KBM-7 (cell line): ENCODE results near the gene NCR2.
"Not testable (repeated sequence)": the region's sequence is repeated elsewhere in the genome, so short reads cannot be mapped to it uniquely, and the experiment has no call there.

Experiments used
- DNase-seq: peaks from one replicate; pipeline ENCODE4 v3.0.0-alpha.2; 2015
- in situ Hi-C: fragments of 300-500 bp; cut with MboI; formaldehyde crosslinking; loops from 2 replicates; pipeline ENCODE4 v1.14.3; 2020; ENCODE audit warnings: low sequenced_read_pairs, low pct_unique_long_range_greater_than_20kb, mixed read lengths

Gene NCR2, protein sequence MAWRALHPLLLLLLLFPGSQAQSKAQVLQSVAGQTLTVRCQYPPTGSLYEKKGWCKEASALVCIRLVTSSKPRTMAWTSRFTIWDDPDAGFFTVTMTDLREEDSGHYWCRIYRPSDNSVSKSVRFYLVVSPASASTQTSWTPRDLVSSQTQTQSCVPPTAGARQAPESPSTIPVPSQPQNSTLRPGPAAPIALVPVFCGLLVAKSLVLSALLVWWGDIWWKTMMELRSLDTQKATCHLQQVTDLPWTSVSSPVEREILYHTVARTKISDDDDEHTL

GRCh38 chr6:41335296-41335695 lies at the start of gene NCR2:
Gene NCR2 (plus strand): TSS chr6:41335608. CDS start chr6:41335877, 269 bp downstream.
- no peak for DNase-seq
- in situ Hi-C loops, result no loop called here

DNA sequence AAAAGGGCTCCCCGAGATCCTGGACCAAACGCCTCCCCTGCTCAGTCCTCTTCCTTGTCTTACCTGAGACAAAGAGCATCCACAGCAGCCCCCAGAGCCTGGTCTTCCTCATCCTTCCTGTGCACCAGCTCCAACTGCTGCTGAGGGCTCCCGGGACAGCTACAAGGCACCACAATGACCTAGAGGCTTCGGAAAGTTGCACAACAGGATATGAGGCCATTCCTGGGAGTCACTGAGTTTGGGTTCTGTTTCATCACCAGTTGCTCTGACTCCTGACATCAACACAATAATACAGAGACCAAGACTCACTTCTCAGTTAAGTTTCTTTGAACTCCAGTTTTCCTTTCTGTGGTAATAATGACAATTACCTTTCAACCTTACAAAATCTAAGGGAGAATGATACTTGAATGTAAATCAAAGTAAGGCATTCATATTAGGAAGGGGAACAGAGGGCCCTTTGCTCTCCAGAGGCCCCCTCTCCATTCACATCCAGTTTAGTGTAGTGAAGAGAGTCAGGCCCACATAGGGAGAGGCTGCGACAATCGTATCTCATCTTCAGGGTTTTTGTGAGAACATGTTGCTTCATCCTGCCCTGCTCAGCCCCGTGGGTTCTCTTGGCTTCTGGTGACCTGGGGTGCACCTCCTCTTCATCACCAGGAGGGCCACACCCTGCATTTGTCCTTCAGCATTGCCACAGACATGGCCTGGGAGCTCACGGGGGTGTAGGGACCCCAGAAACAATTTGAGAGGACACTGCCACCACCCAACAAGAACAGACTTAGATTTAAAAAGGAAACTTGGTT lies 48.7 kb upstream of the NCR2 start, which contains the start of gene TREM1:
TSS of gene TREM1 (minus strand) at position 139 of the 803 bp plus-strand sequence. CDS start at position 112, 27 bp downstream.
- in situ Hi-C loops, result no loop called here
- DNase-seq, result peak; percentile 25

GRCh38 chr6:41288030-41288753 lies 47.2 kb upstream of the NCR2 start:
- in situ Hi-C loops, result no loop called here
- DNase-seq, result no peak

DNA sequence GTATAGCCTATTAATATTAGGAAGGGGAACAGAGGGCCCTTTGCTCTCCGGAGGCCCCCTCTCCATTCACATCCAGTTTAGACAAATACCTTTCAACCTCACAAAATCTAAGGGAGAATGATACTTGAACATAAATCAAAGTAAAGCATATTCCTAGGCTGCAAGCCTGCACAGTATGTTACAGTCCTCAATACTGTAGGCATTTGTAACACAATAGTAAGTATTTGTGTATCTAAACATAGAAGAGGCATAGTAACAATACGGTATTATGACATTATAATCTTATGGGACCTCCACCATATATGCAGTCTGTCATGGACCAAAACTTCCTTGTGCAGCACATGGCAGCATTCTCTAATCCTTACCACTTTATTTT lies 46.7 kb upstream of the NCR2 start:
- DNase-seq, result no peak
- in situ Hi-C loops, result no loop called here

- DNase-seq, result no peak
- in situ Hi-C loops, result no loop called here
Measured at GRCh38 chr6:41289815-41290214, 45.6 kb upstream of the NCR2 start.

DNA sequence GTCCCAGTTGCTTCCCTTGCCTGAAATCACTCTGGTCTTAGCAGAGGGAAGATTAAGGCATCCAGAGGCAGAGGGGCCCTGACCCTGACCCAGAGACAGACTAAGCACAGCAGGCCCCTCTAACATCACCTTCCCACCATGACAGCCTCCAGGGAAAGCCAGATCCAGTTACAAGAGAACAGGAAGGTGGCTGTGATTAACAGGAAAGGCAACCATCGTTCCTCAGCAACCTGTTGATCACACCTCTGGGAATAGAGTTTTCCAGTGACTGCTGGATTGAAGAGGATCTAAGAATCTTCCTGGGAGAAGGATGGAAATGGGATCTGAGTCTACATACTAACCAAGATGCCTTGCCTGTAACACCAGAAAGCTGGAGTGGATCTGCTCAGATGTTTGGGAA lies 43.7 kb upstream of the NCR2 start:
- in situ Hi-C loops, result no loop called here
- no peak for DNase-seq

DNA sequence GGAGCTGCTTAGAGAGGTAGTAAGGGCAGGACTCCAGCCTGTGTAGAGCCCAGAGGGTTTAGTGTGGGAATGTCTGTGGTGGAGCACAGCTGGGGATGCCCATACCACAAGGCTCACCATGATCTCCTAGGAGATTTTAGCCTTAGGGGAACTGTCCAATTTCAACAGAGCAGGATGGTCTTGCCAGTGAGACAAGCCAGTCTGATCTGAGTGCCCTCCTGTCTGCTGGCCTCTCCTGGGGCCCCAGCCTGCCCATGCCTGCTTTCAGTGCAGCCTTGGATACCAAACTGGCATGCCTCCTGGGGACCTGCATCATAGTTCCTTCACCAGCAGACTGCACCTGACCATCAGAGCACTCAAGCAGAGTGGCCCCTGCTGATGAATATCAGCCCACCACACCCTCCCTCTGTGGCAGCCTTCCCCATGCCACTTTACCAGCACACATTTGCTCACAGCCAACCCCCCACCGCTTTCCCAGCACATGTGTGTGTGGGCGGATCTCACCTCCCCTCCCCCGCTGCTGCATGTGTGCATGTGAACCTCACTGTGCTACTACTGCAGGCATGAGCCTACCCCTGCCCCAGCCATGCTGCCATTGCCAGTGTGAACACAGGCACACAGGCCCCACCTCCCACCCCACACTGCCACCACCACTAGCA lies 41.1 kb upstream of the NCR2 start:
- DNase-seq, result no peak

GRCh38 chr6:41297248-41297647 lies 38.2 kb upstream of the NCR2 start:
- in situ Hi-C loops, result not testable (repeated sequence)

More for the DNA sequence above, 41.1 kb upstream of the NCR2 start:
- in situ Hi-C loops, result no loop called here

DNA sequence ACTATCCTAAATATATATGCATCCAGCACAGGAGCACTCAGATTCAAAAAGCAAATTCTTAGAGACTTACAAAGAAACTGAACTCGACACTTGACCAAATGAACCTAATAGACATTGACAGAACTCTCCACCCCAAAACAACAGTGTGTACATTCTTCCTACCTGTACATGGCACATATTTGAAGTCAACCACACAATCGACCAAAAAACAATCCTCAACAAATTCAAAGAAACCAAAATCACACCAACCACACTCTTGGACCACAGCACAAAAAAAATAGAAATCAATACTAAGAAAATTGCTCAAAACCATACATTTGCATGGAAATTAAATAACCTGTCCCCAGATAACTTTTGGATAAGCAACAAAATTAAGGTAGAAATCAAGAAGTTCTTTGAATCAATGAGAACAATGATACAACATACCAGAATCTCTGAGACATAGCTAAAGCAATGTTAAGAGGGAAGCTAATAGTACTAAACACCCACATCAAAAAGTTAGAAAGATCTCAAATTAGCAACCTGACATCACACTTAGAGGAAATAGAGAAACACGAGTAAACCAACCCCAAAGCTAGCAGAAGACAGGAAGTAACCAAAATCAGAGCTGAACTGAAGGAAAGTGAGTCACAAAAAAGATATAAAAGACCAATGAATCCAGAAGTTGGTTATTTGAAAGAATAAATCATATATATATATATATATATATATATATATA lies 36.5 kb upstream of the NCR2 start:
- no peak for DNase-seq
- in situ Hi-C loops, result no loop called here

More at GRCh38 chr6:41297248-41297647, 38.2 kb upstream of the NCR2 start:
- not testable (repeated sequence) for DNase-seq

DNA sequence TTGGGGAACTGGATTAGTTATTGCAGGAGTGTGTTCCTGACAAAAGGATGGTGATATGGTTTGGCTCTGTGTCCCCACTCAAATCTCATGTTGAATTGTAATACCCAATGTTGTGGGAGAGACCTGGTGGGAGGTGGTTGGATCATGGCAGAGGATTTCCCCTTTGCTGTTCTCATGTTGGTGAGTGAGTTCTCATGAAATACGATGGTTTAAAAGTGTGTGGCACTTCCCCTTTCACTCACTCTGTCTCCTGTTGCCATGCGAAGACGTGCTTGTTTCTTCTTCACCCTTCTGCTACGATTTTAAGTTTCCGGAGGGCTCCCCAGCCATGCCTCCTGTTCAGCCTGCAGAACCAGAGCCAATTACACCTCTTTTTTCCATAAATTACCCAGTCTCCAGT lies 32.8 kb upstream of the NCR2 start:
- in situ Hi-C loops, result no loop called here
- DNase-seq, result peak; percentile 64

DNA sequence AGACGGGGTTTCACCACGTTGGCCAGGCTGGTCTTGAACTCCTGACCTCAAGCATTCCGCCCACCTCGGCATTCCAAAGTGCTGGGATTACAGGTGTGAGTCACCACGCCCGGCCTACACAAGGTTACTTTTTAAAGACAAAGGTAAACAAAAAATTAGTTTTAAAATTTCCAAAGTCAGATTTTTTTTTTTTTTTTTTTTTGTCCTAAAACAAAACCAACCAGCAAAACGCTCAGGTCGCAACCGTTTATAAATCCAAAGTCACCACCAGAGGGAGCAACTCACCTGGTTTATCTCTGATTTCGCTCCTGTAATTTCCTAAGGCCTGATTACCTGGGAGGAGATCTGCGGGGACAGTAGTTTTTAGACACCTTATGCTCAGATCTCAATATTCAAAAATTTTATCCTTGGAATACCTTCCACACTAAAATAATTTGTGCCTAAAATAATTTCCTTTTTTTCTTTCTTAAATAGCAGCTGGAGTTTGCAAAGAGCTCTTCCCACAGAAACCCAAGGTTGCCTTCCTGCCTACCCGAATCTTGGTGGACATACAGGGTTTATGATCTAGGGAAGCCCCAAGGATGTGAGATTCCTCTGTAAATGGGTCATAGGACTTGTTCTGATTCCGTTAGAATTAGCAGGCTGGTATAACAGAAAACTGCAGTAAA lies 29.1 kb upstream of the NCR2 start:
- peak; percentile 62 for DNase-seq
- in situ Hi-C loops, result no loop called here

GRCh38 chr6:41315203-41315602 lies 20.2 kb upstream of the NCR2 start:
- DNase-seq, result no peak
- in situ Hi-C loops, result no loop called here

DNA sequence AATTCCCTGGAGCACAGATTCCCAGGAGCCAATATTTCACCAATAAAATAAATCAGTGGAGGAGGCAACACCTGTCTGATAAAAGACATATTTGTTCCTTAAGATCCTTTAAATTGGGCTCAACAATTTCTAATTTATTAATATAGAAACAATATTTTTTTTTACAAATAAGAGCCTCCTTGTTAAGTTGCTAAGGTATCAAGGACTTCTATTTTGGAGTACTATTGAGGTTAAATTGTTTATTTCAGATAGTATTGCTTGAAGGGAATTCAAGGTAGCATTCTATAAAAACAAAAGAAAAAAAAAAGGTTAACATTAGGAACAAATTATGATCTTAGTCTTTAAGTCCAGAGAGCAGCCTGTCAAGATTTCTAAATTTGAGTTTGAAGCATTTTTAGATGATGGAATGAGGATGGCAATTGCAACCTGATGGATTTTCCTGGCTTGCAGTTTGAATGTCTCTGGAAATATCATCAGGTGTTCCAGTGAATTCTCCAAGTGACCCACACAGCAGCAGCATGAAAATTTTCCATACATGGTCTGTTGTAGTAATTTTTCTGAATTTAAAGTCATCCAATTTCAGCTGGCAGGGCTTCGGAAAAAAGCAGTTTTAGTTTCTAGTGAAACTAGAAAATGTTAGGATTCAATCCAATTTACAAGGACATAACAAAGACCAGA lies 19.3 kb upstream of the NCR2 start:
- DNase-seq, result no peak
- in situ Hi-C loops, result no loop called here

GRCh38 chr6:41318261-41318653 lies 17.2 kb upstream of the NCR2 start:
- no peak for DNase-seq
- in situ Hi-C loops, result no loop called here

- in situ Hi-C loops, result no loop called here
- peak; percentile 88 for DNase-seq
Measured at GRCh38 chr6:41318654-41319565, 16.5 kb upstream of the NCR2 start.

DNA sequence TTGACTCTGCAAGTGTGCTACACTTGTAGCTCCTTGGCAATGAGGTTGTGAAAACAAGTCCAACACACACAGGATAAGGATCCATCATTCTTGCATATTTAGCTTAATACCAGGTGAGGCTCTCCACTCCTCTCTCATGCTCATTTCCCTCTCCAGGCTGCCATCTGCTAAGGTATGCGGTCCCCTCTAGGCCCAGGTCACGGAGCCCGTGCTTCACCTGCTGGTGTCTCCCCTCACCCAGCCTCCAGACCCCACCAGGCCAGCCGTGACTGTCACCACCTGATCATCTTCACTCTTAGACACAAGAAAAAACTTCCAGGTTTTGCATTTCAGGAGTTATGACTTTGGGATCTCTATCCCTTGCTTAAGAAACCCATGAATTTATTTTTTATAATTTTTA lies 14.2 kb upstream of the NCR2 start:
- in situ Hi-C loops, result no loop called here
- DNase-seq, result no peak
